Activated effector memory CD4-positive, alpha-beta T cell treated with Interleukin-2 at 50 U/mL for 16 hours (primary cell): ENCODE results near the gene CCDC14.

Source experiments
- DNase-seq: peaks from one replicate; pipeline ENCODE4 v3.0.0-alpha.2; 2020

Gene CCDC14

GRCh38 chr3:123961508-123961856 lies 453 bp upstream of the CCDC14 start:
- DNase-seq = no peak

- DNase-seq = no peak
Measured at GRCh38 chr3:123953735-123954134, 7.3 kb downstream of the CCDC14 start.

GRCh38 chr3:123952844-123953520 lies 8.0 kb downstream of the CCDC14 start:
- no peak for DNase-seq

- no peak for DNase-seq
Measured at GRCh38 chr3:123951522-123952447, 9.2 kb downstream of the CCDC14 start.

- no peak for DNase-seq
Measured at GRCh38 chr3:123949641-123950040, 11.4 kb downstream of the CCDC14 start.

- no peak for DNase-seq
Measured at GRCh38 chr3:123948449-123948848, 12.6 kb downstream of the CCDC14 start.

GRCh38 chr3:123947482-123947881 lies 13.5 kb downstream of the CCDC14 start:
- DNase-seq = no peak

GRCh38 chr3:123941542-123941941 lies 19.5 kb downstream of the CCDC14 start:
- no peak for DNase-seq

GRCh38 chr3:123941121-123941520 lies 19.9 kb downstream of the CCDC14 start:
- DNase-seq = no peak

- DNase-seq = no peak
Measured at GRCh38 chr3:123939706-123940105, 21.3 kb downstream of the CCDC14 start.

GRCh38 chr3:123936400-123936799 lies 24.6 kb downstream of the CCDC14 start:
- no peak for DNase-seq

GRCh38 chr3:123935830-123936229 lies 25.2 kb downstream of the CCDC14 start:
- DNase-seq = no peak

- no peak for DNase-seq
Measured at GRCh38 chr3:123934250-123934649, 26.8 kb downstream of the CCDC14 start.

- no peak for DNase-seq
Measured at GRCh38 chr3:123930445-123930844, 30.6 kb downstream of the CCDC14 start.

- no peak for DNase-seq
Measured at GRCh38 chr3:123929325-123929724, 31.7 kb downstream of the CCDC14 start.

GRCh38 chr3:123926396-123926795 lies 34.6 kb downstream of the CCDC14 start:
- DNase-seq = no peak

- no peak for DNase-seq
Measured at GRCh38 chr3:123920868-123921267, 40.2 kb downstream of the CCDC14 start.

- DNase-seq = no peak
Measured at GRCh38 chr3:123920383-123920782, 40.6 kb downstream of the CCDC14 start.

- DNase-seq = no peak
Measured at GRCh38 chr3:123919353-123919752, 41.7 kb downstream of the CCDC14 start.

- DNase-seq = no peak
Measured at GRCh38 chr3:123914829-123915228, 46.2 kb downstream of the CCDC14 start.

- no peak for DNase-seq
Measured at GRCh38 chr3:123909785-123910184, 51.2 kb downstream of the CCDC14 start.

GRCh38 chr3:123907720-123908119 lies 53.3 kb downstream of the CCDC14 start:
- no peak for DNase-seq

GRCh38 chr3:123899300-123899865 lies 61.6 kb downstream of the CCDC14 start:
- DNase-seq = no peak

GRCh38 chr3:123893012-123893411 lies 68.0 kb downstream of the CCDC14 start:
- DNase-seq = no peak
